GM18498 (cell line): Measurements from ENCODE around the gene DOCK10.

Experiments
- ATAC-seq: cut with Tn5 transposase; IDR thresholded peaks from one replicate; pipeline ENCODE4 v1.9.1; 2021; ENCODE audit warnings: mild to moderate bottlenecking, moderate library complexity; ENCODE audit not compliant: unreplicated experiment

The DOCK10 gene

GRCh38 chr2:225013425-225014365, 28.6 kb downstream of the DOCK10 start:
- no peak for ATAC-seq

GRCh38 chr2:225011585-225011984, 30.7 kb downstream of the DOCK10 start:
- no peak for ATAC-seq

- ATAC-seq: no peak
These were observed 31.5 kb downstream of the DOCK10 start for GRCh38 chr2:225010804-225011203.

- ATAC-seq: no peak
These were observed 32.5 kb downstream of the DOCK10 start for GRCh38 chr2:225009768-225010167.

GRCh38 chr2:225008935-225009334, 33.3 kb downstream of the DOCK10 start:
- ATAC-seq: peak; percentile 34

- ATAC-seq: peak; percentile 63
These were observed 34.0 kb downstream of the DOCK10 start for GRCh38 chr2:225008179-225008856.

GRCh38 chr2:225006730-225007129, 35.5 kb downstream of the DOCK10 start:
- no peak for ATAC-seq

GRCh38 chr2:225004597-225004996, 37.7 kb downstream of the DOCK10 start:
- no peak for ATAC-seq

GRCh38 chr2:225002656-225003045, 39.6 kb downstream of the DOCK10 start:
- peak; percentile 94 for ATAC-seq

- ATAC-seq: peak; percentile 58
These were observed 40.1 kb downstream of the DOCK10 start for GRCh38 chr2:225002039-225002655.

- ATAC-seq: no peak
These were observed 42.5 kb downstream of the DOCK10 start for GRCh38 chr2:224999754-225000153.

- no peak for ATAC-seq
These were observed 42.9 kb downstream of the DOCK10 start for GRCh38 chr2:224999321-224999720.

- ATAC-seq: no peak
These were observed 44.5 kb downstream of the DOCK10 start for GRCh38 chr2:224997802-224998201.

GRCh38 chr2:224995419-224995818, 46.8 kb downstream of the DOCK10 start:
- no peak for ATAC-seq

- peak; percentile 60 for ATAC-seq
These were observed 47.9 kb downstream of the DOCK10 start for GRCh38 chr2:224994242-224994823.

- no peak for ATAC-seq
These were observed 51.6 kb downstream of the DOCK10 start for GRCh38 chr2:224990710-224991109.

GRCh38 chr2:224987733-224988132, 54.5 kb downstream of the DOCK10 start:
- ATAC-seq: no peak

GRCh38 chr2:224986477-224986876, 55.8 kb downstream of the DOCK10 start:
- ATAC-seq: no peak

GRCh38 chr2:224984637-224985036, 57.6 kb downstream of the DOCK10 start:
- no peak for ATAC-seq

- ATAC-seq: no peak
These were observed 58.3 kb downstream of the DOCK10 start for GRCh38 chr2:224983712-224984554.
